Activated T-cell treated with anti-CD3 and anti-CD28 coated beads, Interleukin-2, amount 50 U/mL, for 48 hours (primary cell): Measurements from ENCODE around the gene GINS2.

Experiments
- DNase-seq, 2 experiments: peaks; one replicate each; pipeline ENCODE4 v3.0.0-alpha.2; 2020

The GINS2 gene

GRCh38 chr16:85687651-85688471 lies 893 bp downstream of the GINS2 start:
- peak; percentile 50 to 58 for DNase-seq

- peak; percentile 50 to 59 for DNase-seq
Observed at GRCh38 chr16:85686912-85687591, 1.7 kb downstream of the GINS2 start.

- DNase-seq: no peak
Observed at GRCh38 chr16:85685251-85685650, 3.5 kb downstream of the GINS2 start.

- no peak for DNase-seq
Observed at GRCh38 chr16:85683363-85683762, 5.4 kb downstream of the GINS2 start.

GRCh38 chr16:85682516-85682915 lies 6.2 kb downstream of the GINS2 start:
- no peak for DNase-seq

GRCh38 chr16:85681255-85681654 lies 7.5 kb downstream of the GINS2 start:
- no peak for DNase-seq

- DNase-seq: no peak
Observed at GRCh38 chr16:85680352-85680944, 8.3 kb downstream of the GINS2 start.

GRCh38 chr16:85679870-85680269 lies 8.9 kb downstream of the GINS2 start:
- no peak for DNase-seq

GRCh38 chr16:85678821-85679220 lies 9.9 kb downstream of the GINS2 start:
- DNase-seq: no peak

- DNase-seq: no peak
Observed at GRCh38 chr16:85678016-85678415, 10.7 kb downstream of the GINS2 start.

- no peak for DNase-seq
Observed at GRCh38 chr16:85677383-85677967, 11.3 kb downstream of the GINS2 start.

GRCh38 chr16:85676466-85676865 lies 12.3 kb downstream of the GINS2 start:
- no peak for DNase-seq

- no peak for DNase-seq
Observed at GRCh38 chr16:85675251-85675874, 13.4 kb downstream of the GINS2 start.

GRCh38 chr16:85674828-85675227 lies 13.9 kb downstream of the GINS2 start:
- no peak for DNase-seq

- DNase-seq: no peak
Observed at GRCh38 chr16:85674418-85674755, 14.4 kb downstream of the GINS2 start.

- no peak for DNase-seq
Observed at GRCh38 chr16:85673529-85674417, 15.0 kb downstream of the GINS2 start.

GRCh38 chr16:85670840-85671239 lies 17.9 kb downstream of the GINS2 start:
- DNase-seq: no peak

- DNase-seq: no peak
Observed at GRCh38 chr16:85668676-85669424, 19.9 kb downstream of the GINS2 start.

GRCh38 chr16:85667841-85668413 lies 20.8 kb downstream of the GINS2 start:
- DNase-seq: no peak

GRCh38 chr16:85667261-85667660 lies 21.5 kb downstream of the GINS2 start:
- DNase-seq: no peak

- no peak for DNase-seq
Observed at GRCh38 chr16:85665929-85666328, 22.8 kb downstream of the GINS2 start.
